Activated naive CD4-positive, alpha-beta T cell treated with anti-CD3 and anti-CD28 coated beads, Interleukin-2, amount 50 U/mL, for 16 hours (primary cell): Measurements from ENCODE around the gene SBF2.
"Not testable (repeated sequence)": the region's sequence is repeated elsewhere in the genome, so short reads cannot be mapped to it uniquely, and the experiment has no call there.

Experiments
- DNase-seq: peaks from one replicate; pipeline ENCODE4 v3.0.0-alpha.2; 2020

SBF2 gene

DNA sequence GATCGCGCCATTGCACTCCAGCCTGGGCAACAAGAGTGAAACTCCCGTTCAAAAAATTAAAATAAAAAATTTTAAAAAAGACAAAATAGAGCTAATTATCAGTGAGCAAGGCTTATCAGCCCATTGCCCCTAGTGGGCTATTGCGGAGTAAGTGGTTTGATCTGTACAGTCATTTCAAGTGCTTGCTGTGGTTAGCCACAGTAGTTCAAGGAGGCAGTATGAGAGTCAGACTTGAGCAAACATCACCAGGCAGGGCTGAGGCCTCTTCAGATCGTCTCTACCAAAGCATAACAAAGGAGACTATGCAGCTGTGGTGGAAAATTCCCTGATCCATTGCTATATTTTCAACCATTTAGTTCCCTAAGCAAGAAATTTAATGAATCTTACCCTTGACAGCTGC lies 4.3 kb upstream of the SBF2 start:
- peak; percentile 46 for DNase-seq

DNA sequence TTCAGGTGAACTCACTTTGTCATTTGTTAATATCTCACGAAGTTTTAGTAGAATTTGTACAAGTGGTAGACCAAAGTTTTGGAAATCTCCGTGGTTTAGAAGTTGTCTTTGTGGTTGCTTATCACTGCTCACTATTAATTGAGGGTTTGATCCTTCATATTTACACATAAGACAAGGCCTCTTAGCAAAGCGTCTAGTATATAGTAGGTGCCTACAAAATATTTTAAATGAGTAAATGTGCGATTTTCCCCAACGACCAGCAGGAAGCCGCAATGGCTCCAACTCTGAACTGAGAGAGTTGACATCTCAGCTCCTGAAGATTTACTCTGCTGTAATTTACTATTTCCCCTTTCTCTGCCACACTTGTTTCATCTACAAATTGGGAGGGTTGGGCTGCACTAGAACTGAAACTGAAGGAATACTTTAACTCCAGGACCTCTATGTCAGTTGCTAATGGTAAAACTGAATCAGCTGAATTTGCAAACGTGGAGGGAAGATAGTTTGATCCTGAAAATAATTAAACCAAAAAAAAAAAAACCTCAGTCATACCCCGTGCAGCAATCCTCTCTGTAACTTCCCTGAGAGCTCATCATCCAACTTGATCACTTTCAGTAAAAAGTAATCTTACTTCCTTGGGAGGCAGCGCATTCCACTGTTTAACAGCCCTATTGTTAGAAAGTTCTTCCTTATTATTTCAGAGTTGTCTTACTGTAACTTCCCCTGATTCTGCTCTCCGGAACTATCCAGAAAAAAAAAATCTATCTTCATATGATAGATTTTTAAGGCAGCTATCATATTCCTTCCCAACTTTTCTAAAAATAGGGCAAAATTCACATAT lies 1.3 kb upstream of the SBF2 start:
- no peak for DNase-seq

DNA sequence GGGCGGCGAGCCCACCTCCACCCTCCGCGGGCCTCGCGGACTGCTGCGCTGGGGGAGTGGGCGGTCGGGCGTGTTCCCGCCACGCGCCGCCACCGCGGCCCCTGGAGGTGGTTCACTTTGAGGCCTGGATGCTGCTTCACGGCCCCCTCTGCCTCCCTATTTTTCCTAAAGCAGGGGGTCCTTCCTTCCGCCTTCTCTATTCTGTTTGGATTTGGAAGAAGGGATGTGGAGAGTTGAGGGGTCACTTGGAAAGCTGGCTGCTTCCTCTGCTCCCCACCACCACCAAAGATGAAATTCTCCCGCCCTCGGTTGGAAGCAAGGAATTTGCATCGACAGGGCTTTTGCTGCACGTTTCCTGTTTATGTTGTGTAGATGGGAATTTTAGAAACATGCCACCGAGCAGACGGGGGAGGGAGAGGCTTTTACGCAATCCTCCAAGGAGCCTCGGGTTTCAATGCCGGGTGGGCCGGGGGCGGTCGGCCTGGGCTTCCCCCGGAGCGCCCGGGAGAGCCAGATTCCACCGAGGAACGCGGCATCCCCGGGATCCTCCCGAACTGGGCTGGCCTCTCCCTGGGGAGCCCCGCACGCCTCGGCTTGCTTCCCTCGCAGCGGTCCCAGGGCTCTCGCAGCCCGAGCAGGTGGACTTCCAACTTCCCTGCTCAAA lies 403 bp upstream of the SBF2 start:
- DNase-seq = no peak

DNA sequence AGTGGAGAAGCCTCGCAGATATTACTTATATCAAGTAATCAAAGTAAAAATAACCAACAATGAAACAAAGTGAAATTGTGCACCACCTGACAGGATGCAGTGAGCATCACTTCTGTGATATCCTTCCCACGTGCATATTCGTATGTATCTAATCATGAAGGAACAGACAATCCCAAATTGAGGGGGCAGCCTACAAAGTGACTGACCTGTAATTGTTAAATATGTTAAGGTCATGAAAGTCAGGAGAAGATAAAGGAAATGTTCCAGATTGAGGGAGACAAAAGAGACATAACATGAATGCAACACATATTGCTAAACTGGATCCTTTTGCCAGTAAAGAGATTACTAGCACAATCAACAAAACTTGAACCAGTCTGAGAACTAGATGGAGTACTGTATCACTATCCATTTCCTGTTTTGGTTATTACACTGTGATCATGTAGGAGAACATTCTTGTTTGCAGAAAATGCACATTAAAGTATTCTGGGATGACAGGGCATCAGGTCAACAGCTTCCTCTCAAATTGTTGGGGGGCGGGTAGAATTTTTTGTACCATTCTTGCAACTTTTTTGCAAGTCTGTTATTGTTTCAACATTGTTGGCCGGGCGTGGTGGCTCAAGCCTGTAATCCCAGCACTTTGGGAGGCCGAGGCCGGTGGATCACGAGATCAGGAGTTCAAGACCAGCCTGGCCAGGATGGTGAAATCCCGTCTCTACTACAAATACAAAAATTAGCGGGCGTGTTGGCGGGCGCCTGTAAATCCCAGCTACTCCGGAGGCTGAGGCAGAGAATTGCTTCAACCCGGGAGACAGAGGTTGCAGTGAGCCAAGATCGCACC lies 2.0 kb downstream of the SBF2 start:
- DNase-seq = no peak

DNA sequence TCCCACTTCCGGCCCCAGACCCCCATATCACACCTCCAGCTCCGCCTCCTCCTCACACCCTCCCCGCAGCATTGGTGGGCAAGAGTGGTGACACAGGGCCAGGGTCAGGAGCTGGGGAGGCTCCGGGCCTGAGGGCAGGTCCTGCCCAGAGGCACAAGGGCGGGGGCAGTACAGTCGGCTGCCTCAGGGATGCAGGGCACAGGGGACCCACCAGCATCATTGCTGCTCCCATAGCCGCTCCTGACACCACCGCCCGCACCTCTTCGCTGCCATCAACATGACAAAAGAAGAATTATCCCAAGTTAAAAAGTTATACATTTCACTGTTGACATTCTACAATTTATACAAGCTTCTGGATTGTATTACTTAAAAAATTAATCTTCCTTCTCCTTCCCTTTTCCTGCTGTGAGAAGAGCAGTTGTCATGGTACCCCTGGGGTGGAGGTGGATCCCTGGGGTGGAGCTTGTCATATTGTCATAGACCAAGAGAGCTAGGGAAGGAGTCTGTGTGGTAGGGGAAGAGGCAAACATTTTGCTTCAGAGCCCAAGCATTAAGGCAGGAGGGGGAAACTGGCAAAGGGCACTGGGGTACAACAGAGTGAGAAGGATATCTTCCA lies 4.1 kb downstream of the SBF2 start:
- DNase-seq = no peak

DNA sequence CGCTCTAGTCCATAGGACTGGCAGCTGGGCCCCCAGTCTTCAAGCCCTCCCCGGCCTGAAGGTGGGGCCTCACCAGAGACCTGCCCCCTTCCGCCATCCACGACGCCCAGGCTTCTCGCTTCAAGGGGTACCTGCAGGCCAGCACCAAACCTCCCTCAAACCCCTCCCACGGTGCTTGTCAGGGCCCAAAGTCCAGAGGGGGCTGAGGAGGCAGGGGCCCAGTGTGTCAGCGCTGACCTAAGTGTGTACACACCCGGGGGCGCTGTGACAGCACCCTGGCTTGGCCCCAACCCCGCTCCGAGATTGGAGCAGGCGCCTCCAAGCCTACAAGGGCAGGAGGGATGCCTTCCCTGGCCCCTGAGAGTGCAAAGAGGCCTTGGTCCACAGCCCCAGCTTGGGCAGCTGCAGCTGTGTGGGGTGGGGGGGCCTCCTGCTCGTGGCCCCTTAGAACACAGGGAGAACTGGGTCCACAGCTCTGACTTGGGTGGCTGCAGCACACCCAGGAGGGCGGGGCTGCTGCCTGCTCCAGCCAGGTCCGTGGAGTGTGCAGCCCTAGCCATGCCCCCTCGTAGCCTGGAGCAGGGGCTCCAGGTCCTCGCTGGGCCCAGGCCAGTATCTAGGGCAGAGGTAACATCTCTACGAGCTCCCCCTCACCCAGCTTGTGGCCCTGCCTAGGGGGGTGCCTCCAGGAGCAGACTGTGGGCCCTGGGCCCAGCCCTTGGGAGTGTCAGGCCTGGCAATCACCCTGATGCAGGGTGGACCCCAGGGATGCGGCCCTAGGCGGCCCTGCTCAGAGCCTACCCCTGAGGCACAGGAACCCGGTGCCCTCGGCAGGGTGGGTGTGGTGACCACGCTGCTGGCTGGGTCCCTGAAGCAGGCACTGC lies 4.9 kb downstream of the SBF2 start:
- no peak for DNase-seq

DNA sequence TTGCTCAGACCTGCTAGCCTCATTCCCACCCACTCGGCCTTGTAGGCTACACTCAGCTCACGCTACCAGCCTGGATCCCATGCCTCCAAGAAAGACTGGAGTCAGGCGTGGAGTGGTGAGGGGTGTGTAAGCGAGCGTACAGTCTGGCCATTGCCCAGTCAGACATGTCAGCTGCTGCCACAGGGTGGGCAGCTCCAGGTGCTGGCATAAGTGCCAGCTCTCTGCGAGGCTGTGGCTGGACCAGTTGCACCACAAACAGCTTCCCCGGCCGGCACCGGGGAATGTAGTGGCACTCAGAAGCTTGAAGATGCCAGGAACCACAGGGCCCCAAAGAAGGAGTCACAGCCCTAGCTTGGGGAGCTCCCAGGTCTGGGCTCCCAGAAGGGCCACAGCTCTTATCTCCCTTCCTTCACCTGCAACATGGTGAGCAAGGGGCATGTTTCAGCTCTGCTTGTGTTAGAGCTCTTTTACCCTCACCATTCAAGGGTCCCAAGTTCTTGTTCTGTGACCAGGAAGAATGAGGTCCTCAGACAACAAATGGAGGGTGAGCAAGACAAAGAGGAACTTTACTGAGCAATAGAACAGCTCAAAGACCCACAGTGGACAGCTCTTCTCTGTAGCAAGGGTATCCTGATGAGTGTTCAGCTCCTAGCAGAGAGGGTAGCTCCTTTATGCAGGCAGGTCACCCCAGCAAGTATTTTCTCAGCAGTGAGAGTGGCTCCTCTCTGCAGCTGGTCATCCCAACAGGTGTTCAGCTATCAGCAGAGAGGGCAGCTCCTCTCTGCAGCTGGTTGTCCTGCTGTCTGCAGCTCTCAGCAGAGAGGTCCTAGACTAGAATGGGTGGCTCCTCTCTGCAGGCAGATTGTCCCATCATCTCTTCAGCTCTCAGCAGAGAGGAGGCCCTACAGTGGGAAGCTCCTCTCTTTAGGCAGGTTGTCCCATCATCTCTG lies 6.0 kb downstream of the SBF2 start:
- DNase-seq = no peak

DNA sequence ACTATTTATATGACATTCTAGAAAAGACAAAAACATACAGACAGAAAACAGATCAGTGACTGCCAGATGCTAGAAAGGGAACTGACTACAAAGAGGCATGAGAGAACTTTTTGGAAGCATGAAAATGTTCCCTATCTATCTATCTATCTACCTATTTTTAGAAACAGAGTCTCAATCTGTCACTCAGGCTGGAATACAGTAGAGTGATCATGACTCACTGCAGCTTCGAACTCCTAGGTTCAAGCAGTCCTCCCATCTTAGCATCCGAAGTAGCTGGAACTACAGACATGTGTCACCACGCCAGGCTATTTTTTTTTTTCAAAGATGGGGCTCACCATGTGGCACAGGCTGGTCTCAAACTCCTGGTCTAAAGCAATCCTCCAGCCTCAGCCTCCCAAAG lies 6.9 kb downstream of the SBF2 start:
- no peak for DNase-seq

DNA sequence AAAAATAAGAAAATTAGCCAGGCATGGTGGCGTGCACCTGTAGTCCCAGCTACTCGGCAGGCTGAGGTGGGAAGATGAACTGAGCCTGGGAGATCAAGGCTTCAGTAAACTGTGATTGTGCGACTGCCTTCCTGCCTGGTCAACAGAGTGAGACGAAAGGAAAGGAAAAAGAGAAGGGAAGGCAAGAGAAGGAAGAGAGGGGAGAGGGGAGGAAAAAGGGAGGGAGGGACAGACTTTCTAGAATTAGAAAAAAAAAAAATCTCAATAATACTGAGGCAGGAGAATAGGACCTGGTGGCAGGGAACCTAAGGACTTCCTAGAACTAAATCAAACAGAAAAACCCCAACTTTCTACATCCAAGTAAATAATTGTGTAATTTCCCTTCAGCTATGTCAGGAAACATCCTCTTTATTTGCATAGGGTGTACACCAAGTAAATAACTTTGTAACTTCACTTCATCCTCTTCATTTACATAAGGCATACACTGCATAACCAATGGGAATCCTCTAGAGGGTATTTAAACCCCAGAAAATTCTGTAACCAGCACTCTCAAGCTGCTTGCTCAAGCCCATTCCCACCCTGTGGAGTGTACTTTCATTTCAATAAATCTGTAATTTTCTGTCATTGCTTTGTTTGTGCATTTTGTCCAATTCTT lies 8.7 kb downstream of the SBF2 start:
- DNase-seq = no peak

DNA sequence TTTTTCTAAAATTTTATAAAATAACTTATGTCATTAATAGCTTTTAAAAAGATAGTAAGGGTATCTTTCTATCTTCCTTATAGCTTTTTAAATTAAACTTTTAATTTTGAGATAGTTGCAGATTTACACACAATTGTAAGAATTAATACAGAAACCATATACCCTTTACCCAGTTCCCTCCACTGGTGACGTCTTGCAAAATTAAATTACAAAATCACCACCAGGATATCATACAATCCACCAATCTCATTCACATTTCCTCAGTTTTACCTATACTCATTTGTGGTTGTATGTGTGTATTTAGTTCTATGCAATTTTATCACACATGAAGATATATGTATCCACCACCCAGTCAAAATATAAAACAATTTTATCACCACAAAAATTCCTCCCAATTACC lies 10.0 kb downstream of the SBF2 start:
- DNase-seq = no peak

DNA sequence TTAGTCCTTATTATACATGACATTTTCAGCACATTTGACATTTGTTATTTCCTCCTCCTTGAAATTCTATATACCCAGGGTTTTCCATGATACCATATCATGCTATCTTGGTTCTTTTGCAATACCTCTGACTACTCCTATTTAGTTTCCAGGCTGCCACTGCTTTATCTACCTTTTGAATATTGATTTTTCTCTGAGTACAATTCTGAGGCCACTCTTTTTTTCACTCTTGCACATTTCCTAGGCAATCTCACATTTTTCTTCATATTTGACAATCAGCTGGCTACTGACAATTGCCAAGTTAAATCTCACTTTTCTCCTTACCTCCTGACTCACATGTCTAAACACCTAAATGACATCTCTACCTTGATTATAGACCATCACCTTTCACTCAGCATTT lies 11.9 kb downstream of the SBF2 start:
- DNase-seq = no peak

DNA sequence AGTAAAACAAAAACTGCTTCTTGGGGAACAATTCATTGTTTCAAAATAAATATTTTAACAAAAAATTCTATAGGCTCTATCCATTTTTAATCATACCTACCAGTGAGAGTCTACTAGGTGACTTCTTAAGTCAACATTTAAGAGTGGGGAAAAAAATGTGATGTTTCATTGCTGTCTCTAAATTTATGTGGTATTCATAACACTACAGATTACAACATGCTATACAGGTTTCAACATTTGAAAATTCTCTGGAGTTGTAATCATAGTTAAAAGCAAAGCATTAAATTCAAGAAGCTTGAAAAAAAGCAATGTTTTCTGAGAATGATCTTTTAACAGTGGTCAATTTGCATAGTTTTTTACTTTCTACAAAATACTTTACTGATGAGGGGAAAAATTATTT lies 18.3 kb downstream of the SBF2 start:
- no peak for DNase-seq

DNA sequence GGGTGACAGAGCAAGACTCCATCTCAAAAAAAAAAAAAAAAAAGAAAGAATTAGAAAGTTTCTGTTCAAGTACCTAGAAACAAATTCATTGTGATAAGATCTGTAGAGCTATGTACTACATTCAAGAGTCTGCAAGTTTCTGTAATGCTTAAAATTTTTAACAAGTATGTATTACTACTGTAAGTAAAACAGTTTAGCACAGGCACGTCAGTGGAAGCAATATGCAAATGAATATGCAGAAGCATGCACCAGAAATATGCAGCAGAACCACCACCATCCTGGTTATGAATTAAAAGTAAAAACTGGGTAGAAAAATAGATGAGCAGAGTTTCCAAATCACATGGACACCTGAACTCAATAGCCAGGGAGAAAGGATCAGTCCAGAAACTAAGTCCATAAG lies 19.3 kb downstream of the SBF2 start:
- no peak for DNase-seq

DNA sequence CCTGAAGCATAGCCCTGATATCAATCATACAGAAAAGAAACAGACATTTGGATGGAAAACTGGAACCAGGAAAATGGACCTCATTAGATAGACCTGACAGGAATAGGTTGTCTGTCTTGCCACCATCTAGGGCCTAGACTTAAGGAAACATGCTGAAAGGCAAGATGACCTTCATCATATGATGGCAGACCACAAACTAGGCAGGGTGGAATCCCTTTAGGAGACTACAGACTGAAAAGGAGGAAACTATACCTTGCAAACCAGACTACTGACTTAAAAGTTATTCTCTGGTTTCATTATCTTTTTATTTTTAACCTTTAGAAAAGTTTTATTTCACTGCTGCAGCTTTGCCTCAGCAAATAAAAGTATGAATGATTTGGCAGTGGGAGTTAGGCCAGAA lies 20.3 kb downstream of the SBF2 start:
- no peak for DNase-seq

DNA sequence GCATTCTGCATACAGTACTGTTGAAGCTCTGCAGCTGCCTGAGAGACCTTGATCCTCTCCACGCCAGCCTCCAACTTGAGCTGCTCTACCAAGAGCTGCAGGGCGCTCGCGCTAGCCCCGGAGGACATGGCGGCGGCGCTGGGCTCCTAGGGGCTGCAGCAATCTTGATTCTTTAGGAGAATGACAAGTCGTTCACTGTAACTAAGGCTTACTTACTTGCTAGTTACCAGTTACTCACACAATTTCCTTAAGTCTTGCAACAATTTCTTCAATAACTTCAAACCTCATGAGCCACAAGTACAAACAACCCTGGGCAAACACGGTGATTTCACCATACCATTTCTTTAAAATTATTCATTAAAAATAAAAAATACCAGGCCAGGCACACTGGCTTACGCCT lies 21.9 kb downstream of the SBF2 start:
- no peak for DNase-seq

DNA sequence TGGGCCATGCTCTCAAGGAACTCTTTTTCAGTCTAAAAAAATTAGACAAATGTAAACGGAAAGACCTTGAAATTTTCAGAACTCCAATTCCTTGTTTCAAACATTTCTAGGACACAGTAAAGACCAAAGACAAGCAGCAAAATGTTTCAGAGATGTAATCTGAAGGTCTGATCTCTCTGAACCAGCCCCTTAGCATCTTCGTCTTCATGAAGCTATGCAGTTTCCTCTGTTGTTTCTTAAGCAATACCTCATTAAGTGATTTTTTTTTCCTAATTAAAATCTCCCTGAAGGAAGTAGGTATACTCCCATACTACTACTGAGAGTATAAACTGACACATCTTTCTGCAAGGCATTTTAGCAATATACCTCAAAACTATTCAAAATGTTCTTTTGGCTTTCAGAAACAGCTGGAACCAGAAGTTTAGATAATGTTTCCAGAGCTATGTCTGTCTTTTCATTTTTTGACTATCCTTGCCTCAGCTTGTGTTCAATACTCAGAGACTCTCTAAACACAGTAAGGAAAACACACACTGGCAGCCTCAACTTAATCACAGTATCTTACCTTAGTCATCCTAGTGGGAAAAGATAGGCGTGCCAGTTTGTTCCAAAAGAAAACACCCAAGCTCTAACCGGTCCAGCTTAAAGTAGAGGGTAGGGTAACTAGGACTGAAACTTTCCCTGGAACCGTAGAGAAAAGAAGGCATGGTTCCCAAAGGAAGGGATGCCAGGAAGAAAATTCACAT lies 25.1 kb downstream of the SBF2 start:
- no peak for DNase-seq

DNA sequence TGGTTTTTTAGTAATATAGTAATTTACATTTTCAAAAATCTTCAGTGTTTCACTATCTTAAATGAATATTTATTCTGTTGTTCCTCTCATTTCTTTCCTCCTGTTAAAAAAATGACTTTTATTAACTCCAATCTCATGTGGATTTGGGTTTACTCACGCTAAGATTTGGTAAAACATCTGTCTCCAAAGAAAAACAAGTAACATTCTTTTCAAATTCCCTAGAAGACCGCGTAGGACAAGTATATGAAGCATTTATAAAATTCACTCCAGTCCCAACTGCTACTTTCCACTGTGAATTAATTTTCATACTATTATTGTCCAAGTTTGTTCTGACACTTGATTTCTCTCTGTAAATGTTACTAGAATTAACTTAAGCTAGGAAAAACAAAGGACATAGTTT lies 26.2 kb downstream of the SBF2 start:
- DNase-seq = no peak

DNA sequence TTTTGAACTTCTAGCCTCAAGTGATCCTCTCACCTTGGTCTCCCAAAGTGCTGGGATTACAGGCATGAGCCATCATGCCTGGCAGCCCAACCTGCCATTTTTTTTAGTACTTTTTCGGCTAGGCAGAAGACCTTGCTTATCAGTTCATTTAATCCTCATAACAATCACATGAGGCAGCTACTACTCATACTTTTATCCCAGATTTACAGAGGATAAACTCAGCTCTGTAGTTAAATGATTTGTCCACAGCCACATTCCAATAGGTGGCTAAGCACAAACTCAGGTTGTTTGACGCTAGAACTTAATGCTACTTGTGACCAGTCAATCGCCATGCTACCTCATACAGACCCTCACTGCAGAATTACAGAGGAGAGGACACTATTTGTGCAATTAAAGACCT lies 28.1 kb downstream of the SBF2 start:
- no peak for DNase-seq

DNA sequence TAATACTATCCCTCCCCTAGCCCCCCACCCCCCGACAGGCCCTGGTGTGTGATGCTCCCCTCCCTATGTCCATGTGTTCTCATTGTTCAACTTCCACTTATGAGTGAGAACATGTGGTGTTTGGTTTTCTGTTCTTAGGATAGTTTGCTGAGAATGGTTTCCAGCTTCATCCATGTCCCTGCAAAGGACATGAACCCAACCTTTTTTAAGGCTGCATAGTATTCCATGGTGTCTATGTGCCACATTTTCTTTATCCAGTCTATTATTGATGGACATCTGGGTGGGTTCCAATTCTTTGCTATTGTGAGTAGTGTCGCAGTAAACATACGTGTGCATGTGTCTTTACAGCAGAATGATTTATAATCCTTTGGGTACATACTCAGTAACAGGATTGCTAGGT lies 29.3 kb downstream of the SBF2 start:
- DNase-seq = not testable (repeated sequence)

DNA sequence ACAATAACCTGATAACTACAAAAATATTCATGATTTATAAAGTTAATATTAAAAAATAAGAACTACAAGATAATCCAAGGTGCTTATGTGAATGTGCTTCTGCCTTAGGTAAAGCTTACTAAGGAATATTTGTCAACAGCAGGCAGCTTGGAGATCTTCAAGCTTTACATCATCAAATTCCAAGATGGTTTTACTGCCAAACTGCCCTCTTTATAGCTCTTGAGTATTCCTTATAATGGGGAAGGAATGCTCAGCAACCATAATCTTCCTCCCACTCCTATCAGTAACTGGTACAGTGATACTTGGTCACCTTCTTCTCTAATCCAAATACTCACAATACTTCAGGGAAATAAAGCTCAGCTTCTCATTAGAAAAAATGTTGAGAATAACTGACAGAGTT lies 30.1 kb downstream of the SBF2 start:
- DNase-seq = no peak
